GM21723 (cell line): ENCODE results near the gene RELN.
A peak's percentile ranks its signal among the peaks of the same experiment; 100 is the strongest.

Experiments used
- ATAC-seq: cut with Tn5 transposase; IDR thresholded peaks from one replicate; pipeline ENCODE4 v1.9.1; 2021; ENCODE audit warnings: mild to moderate bottlenecking, moderate library complexity; ENCODE audit not compliant: unreplicated experiment

The RELN gene

GRCh38 chr7:103439661-103440060, 549.8 kb downstream of the RELN start:
- no peak for ATAC-seq

GRCh38 chr7:103437623-103438022, 551.8 kb downstream of the RELN start:
- ATAC-seq: no peak

GRCh38 chr7:103432712-103433111, 556.7 kb downstream of the RELN start:
- peak; percentile 63 for ATAC-seq

GRCh38 chr7:103425177-103425576, 564.3 kb downstream of the RELN start:
- no peak for ATAC-seq

- ATAC-seq: no peak
Measured at GRCh38 chr7:103423467-103424179, 565.8 kb downstream of the RELN start.
